Neural cell (in vitro differentiated cells): ENCODE measurements around the gene IL1RAP. TPM values are rescaled to one million over a fixed set of nuclear protein-coding genes. Genes with fewer than 3 reads are reported as not detected.

Experiments
- H2AFZ ChIP-seq: fragments of 200-600, 300-800 bp; sonication (generic), shearing (Covaris generic); 2 replicates; pipeline ENCODE4 v1.6.0; 2014; ENCODE audit warnings: low read depth, mild to moderate bottlenecking, antibody characterized with exemption, low read length, moderate library complexity
- H3F3A ChIP-seq: fragments of 200-600 bp; shearing (Covaris generic); 2 replicates; pipeline ENCODE4 v1.6.1; 2016; ENCODE audit warnings: mild to moderate bottlenecking, moderate library complexity, mixed read lengths, antibody characterized with exemption, low read length; ENCODE audit not compliant: insufficient read depth, poor library complexity, severe bottlenecking
- H3K27ac ChIP-seq: fragments of 200-600, 300-800 bp; sonication (generic), shearing (Covaris generic); 2 replicates; pipeline ENCODE4 v1.5.1; 2014; ENCODE audit warnings: mild to moderate bottlenecking, low read length, moderate library complexity
- H3K27me3 ChIP-seq: fragments of 300-800, 200-600 bp; sonication (generic), shearing (Covaris generic); 2 replicates; pipeline ENCODE4 v1.6.0; 2014; ENCODE audit warnings: mild to moderate bottlenecking, low read depth, low read length, moderate library complexity; ENCODE audit not compliant: insufficient read depth
- H3K36me3 ChIP-seq: fragments of 300-800, 200-600 bp; sonication (generic), shearing (Covaris generic); 2 replicates; pipeline ENCODE4 v1.5.1; 2014; ENCODE audit warnings: mild to moderate bottlenecking, antibody characterized with exemption, low read length, moderate library complexity; ENCODE audit not compliant: insufficient read depth
- H3K4me2 ChIP-seq: fragments of 300-800, 200-600 bp; sonication (generic), shearing (Covaris generic); 2 replicates; pipeline ENCODE4 v1.6.0; 2014; ENCODE audit warnings: mild to moderate bottlenecking, low read length
- H3K4me3 ChIP-seq: fragments of 300-800, 200-600 bp; sonication (generic), shearing (Covaris generic); 2 replicates; pipeline ENCODE4 v1.5.1; 2014; ENCODE audit warnings: mild to moderate bottlenecking, low read length, moderate library complexity
- H3K79me2 ChIP-seq: fragments of 200-600 bp; shearing (Covaris generic); replicated peaks from 2 replicates; pipeline ENCODE4 v1.6.0; 2014; ENCODE audit warnings: mild to moderate bottlenecking, low read length, moderate library complexity; ENCODE audit not compliant: insufficient read depth
- H3K9ac ChIP-seq: fragments of 300-800, 200-600 bp; sonication (generic), shearing (Covaris generic); 2 replicates; pipeline ENCODE4 v1.6.1; 2016; ENCODE audit warnings: mild to moderate bottlenecking, low read length, mixed read lengths
- H3K9me2 ChIP-seq: fragments of 200-600 bp; shearing (Covaris generic); 2 replicates; pipeline ENCODE4 v1.6.1; 2016; ENCODE audit warnings: mild to moderate bottlenecking, low read length, mixed read lengths; ENCODE audit not compliant: insufficient read depth
- H3K9me3 ChIP-seq: fragments of 200-600, 300-800 bp; sonication (generic), shearing (Covaris generic); 2 replicates; pipeline ENCODE4 v1.6.1; 2016; ENCODE audit warnings: mild to moderate bottlenecking, mixed run types, low read length, moderate library complexity, mixed read lengths
- H4K20me1 ChIP-seq: fragments of 200-600 bp; shearing (Covaris generic); 2 replicates; pipeline ENCODE4 v1.6.1; 2016; ENCODE audit warnings: mild to moderate bottlenecking, mixed run types; ENCODE audit not compliant: insufficient read depth
- CTCF ChIP-seq: fragments of 450-650 bp; IDR thresholded peaks from 2 replicates; pipeline ENCODE4 v1.5.1; 2014; ENCODE audit warnings: antibody characterized with exemption, mild to moderate bottlenecking, moderate library complexity; ENCODE audit not compliant: poor library complexity, severe bottlenecking
- EP300 ChIP-seq: fragments of 450-650 bp; conservative IDR thresholded peaks from 2 replicates; pipeline ENCODE4 v1.6.1; 2014; ENCODE audit warnings: antibody characterized with exemption, mild to moderate bottlenecking, moderate library complexity; ENCODE audit not compliant: poor library complexity, severe bottlenecking
- EZH2 ChIP-seq: fragments of 200-600, 300-800 bp; shearing (Covaris generic), sonication (generic); IDR thresholded peaks from 2 replicates; pipeline ENCODE4 v1.6.1; 2014; ENCODE audit warnings: antibody characterized with exemption, low read length, borderline replicate concordance, mild to moderate bottlenecking; ENCODE audit not compliant: insufficient read depth, poor library complexity, severe bottlenecking
- MXI1 ChIP-seq: fragments of 450-650 bp; conservative IDR thresholded peaks from 2 replicates; pipeline ENCODE4 v1.6.1; 2014; ENCODE audit warnings: antibody characterized with exemption, mild to moderate bottlenecking; ENCODE audit not compliant: poor library complexity, severe bottlenecking
- POLR2AphosphoS5 ChIP-seq: IDR thresholded peaks from 2 replicates; pipeline ENCODE4 v1.6.1; 2012
- RAD21 ChIP-seq: fragments of 450-650 bp; conservative IDR thresholded peaks from 2 replicates; pipeline ENCODE4 v1.6.1; 2014; ENCODE audit warnings: antibody characterized with exemption, mild to moderate bottlenecking, moderate library complexity
- REST ChIP-seq: IDR thresholded peaks from 2 replicates; pipeline ENCODE4 v1.6.1; 2012; ENCODE audit warnings: borderline replicate concordance
- SMC3 ChIP-seq: fragments of 450-650 bp; conservative IDR thresholded peaks from 2 replicates; pipeline ENCODE4 v1.6.1; 2014; ENCODE audit warnings: antibody characterized with exemption, mild to moderate bottlenecking, moderate library complexity; ENCODE audit not compliant: poor library complexity
- TAF1 ChIP-seq: IDR thresholded peaks from 2 replicates; pipeline ENCODE4 v1.6.1; 2012; ENCODE audit warnings: low read depth
- polyA plus RNA-seq: library from polyadenylated mRNA; depleted of rRNA; stranded (reverse); fragments of >200 nt; gene quantifications from 2 replicates; pipeline ENCODE4 v1.2.3, GENCODE V29; 2014

The IL1RAP gene
- polyA plus RNA-seq, 1 donor from 2014 or later = 24.6 TPM

GRCh38 chr3:190542846-190543245 is 29.0 kb downstream of the IL1RAP start (continued):
- TF ChIP-seq CTCF = no peak

GRCh38 chr3:190543671-190544070 is 29.8 kb downstream of the IL1RAP start:
- peaks cover 6% of the 10 kb centered on the region for H3K79me2 ChIP-seq
- H3K4me2 ChIP-seq = peak overlapping the region; percentile 49
- no peak overlapping the region for H2AFZ ChIP-seq
- no peaks in the 10 kb centered on the region for H3K9me2 ChIP-seq
- H3K9ac ChIP-seq = peak overlapping the region; percentile 10
- no peaks in the 10 kb centered on the region for H3F3A ChIP-seq
- peak overlapping the region; percentile 85 for H3K27ac ChIP-seq
- no peaks in the 10 kb centered on the region for H3K27me3 ChIP-seq
- TF ChIP-seq REST = no peak
- no peak for TF ChIP-seq RAD21
- TF ChIP-seq EZH2 = no peak
- TF ChIP-seq POLR2AphosphoS5 = no peak
- TF ChIP-seq EP300 = no peak
- TF ChIP-seq MXI1 = no peak
- TF ChIP-seq TAF1 = no peak
- no peak for TF ChIP-seq CTCF
- no peak for TF ChIP-seq SMC3
- H3K36me3 ChIP-seq = no peaks in the 10 kb centered on the region
- peak overlapping the region; percentile 9 for H3K4me3 ChIP-seq
- H3K9me3 ChIP-seq = no peaks in the 10 kb centered on the region
- no peaks in the 10 kb centered on the region for H4K20me1 ChIP-seq

GRCh38 chr3:190545191-190545590 is 31.3 kb downstream of the IL1RAP start:
- H3K79me2 ChIP-seq = peaks cover 7% of the 10 kb centered on the region
- H3K27me3 ChIP-seq = no peaks in the 10 kb centered on the region
- no peaks in the 10 kb centered on the region for H4K20me1 ChIP-seq
- no peak for TF ChIP-seq EZH2
- TF ChIP-seq EP300 = peak; percentile 86
- no peak for TF ChIP-seq RAD21
- TF ChIP-seq REST = peak; percentile 64
- TF ChIP-seq MXI1 = no peak
- peak; percentile 73 for TF ChIP-seq POLR2AphosphoS5
- no peak for TF ChIP-seq CTCF
- TF ChIP-seq SMC3 = no peak
- TF ChIP-seq TAF1 = no peak
- H3K4me3 ChIP-seq = peak overlapping the region; percentile 50
- H3K27ac ChIP-seq = peak overlapping the region; percentile 85
- H3F3A ChIP-seq = no peaks in the 10 kb centered on the region
- no peaks in the 10 kb centered on the region for H3K9me2 ChIP-seq
- H2AFZ ChIP-seq = no peak overlapping the region
- peak overlapping the region; percentile 38 for H3K9ac ChIP-seq
- peak overlapping the region; percentile 49 for H3K4me2 ChIP-seq
- no peaks in the 10 kb centered on the region for H3K9me3 ChIP-seq
- no peaks in the 10 kb centered on the region for H3K36me3 ChIP-seq
